ENCODE data around the gene MAD1L1.

DNA sequence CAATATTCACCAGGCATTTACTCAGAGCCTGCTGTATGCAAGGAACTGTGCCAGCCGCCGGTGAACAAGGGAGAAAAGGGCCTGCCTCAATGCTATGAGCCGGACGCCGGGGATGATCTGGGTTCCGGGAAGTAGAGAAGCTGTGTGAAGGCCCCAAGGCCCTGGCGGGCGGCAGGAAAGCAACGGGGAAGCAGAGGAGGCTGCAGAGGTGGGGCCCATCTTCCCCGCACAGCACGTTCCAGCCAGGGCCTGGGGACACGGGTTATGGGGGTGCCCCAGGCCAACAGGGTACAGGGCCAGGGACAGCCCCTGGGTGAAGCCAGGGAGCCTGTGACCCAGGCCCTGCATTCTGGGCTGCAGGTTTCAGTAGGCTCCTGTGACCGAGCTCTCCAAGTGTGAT, 179.3 kb downstream of the MAD1L1 start:
- TF ChIP-seq EZH2phosphoT487 (IDR thresholded peaks at IDR 0.05; ENCODE audit: insufficient read depth, low read depth) = no peak
- no peak for TF ChIP-seq EZH2 (IDR thresholded peaks at IDR 0.05; ENCODE audit: insufficient read depth, poor library complexity, severe bottlenecking)
